H1 (cell line): Measurements from ENCODE around the gene RPL18A.

Experiments used
- CBX5 ChIP-seq: fragments of 300-800, 300-1000 bp; sonication (generic); IDR thresholded peaks from 2 replicates; pipeline ENCODE4 v1.7.1; 2016; ENCODE audit warnings: antibody characterized with exemption, low read length, low read depth
- CEBPB ChIP-seq: IDR thresholded peaks from 2 replicates; pipeline ENCODE4 v1.6.1; 2012; ENCODE audit warnings: low read depth, low read length
- CTCF ChIP-seq, 3 experiments: IDR thresholded peaks; 1 replicate in 2 of 3; 2 replicates in 1 of 3; pipeline versions ENCODE4 v1.5.1 to v1.6.1; 2011; ENCODE audit warnings: low read length in 3 of 3, mild to moderate bottlenecking in 3 of 3, inconsistent platforms in 2 of 3, low read depth in 1 of 3, moderate library complexity in 1 of 3; ENCODE audit not compliant: insufficient read depth in 1 of 3; ENCODE audit errors: control extremely low read depth in 1 of 3
- JUN ChIP-seq: IDR thresholded peaks from 2 replicates; pipeline ENCODE4 v1.6.1; 2011; ENCODE audit warnings: low read depth, mild to moderate bottlenecking, improper control_type of control experiment, low read length
- POLR2AphosphoS5 ChIP-seq: IDR thresholded peaks from 2 replicates; pipeline ENCODE4 v1.6.1; 2011; ENCODE audit warnings: low read depth, low read length
- RNF2 ChIP-seq: fragments of 200-900, 300-1000 bp; sonication (generic); IDR thresholded peaks from 2 replicates; pipeline ENCODE4 v1.7.1; 2016; ENCODE audit warnings: borderline replicate concordance, low read depth, mild to moderate bottlenecking, antibody characterized with exemption, low read length; ENCODE audit not compliant: poor library complexity, severe bottlenecking; ENCODE audit errors: missing control alignments

- TF ChIP-seq CTCF (IDR thresholded peaks at IDR 0.05; ENCODE audit: control extremely low read depth in 1 of 3, insufficient read depth in 1 of 3, low read depth in 1 of 3, low read length in 3 of 3): no peak
- TF ChIP-seq CBX5: no peak
- peak; percentile 7; the same call in 1 of the 2 replicates for TF ChIP-seq POLR2AphosphoS5
- TF ChIP-seq RNF2: no peak
- no peak for TF ChIP-seq JUN
- no peak for TF ChIP-seq CEBPB
Measured at GRCh38 chr19:17866312-17866963, 6.7 kb downstream of the RPL18A start.
